DND-41 (cell line): ENCODE data around the gene COL15A1.

Source experiments
- ATAC-seq: fragments of 200-7000 bp; cut with Tn5 transposase; 3 replicates; pipeline ENCODE4 v1.9.1; 2021; ENCODE audit warnings: low read depth; ENCODE audit not compliant: insufficient read depth
- DNase-seq: peaks from one replicate; pipeline ENCODE4 v3.0.0-alpha.2; 2020
- H2AFZ ChIP-seq: 2 replicates; pipeline ENCODE4 v1.6.0; 2012; ENCODE audit warnings: low read depth, low read length
- H3K27ac ChIP-seq: 2 replicates; pipeline ENCODE4 v1.5.1; 2012; ENCODE audit warnings: low read length, inconsistent platforms
- H3K27me3 ChIP-seq: fragments of 200-600 bp; sonication (generic); 2 replicates; pipeline ENCODE4 v1.6.0; 2012; ENCODE audit warnings: low read length, mild to moderate bottlenecking, inconsistent platforms; ENCODE audit not compliant: insufficient read depth, poor library complexity
- H3K36me3 ChIP-seq: 2 replicates; pipeline ENCODE4 v1.5.1; 2012; ENCODE audit warnings: low read length, inconsistent platforms; ENCODE audit not compliant: insufficient read depth
- H3K4me1 ChIP-seq: 2 replicates; pipeline ENCODE4 v1.5.1; 2012; ENCODE audit warnings: mild to moderate bottlenecking, low read length; ENCODE audit not compliant: insufficient read depth
- H3K4me2 ChIP-seq: 2 replicates; pipeline ENCODE4 v1.6.0; 2012; ENCODE audit warnings: mild to moderate bottlenecking, moderate library complexity, low read length, inconsistent platforms; ENCODE audit not compliant: insufficient read depth
- H3K4me3 ChIP-seq, 2 experiments: fragments of 200-600 bp in 1 of 2; shearing (Covaris generic) in 1 of 2; 2 replicates each; pipeline ENCODE4 v1.5.1; 2012 to 2016; ENCODE audit warnings: inconsistent platforms in 2 of 2, low read length in 2 of 2, mild to moderate bottlenecking in 2 of 2, low read depth in 1 of 2, moderate library complexity in 1 of 2
- H3K79me2 ChIP-seq: 2 replicates; pipeline ENCODE4 v1.6.0; 2012; ENCODE audit warnings: low read length, inconsistent platforms; ENCODE audit not compliant: insufficient read depth
- H3K9ac ChIP-seq: 2 replicates; pipeline ENCODE4 v1.6.0; 2012; ENCODE audit warnings: low read depth, mild to moderate bottlenecking, inconsistent platforms, low read length, moderate library complexity
- H3K9me3 ChIP-seq: 2 replicates; pipeline ENCODE4 v1.5.1; 2012; ENCODE audit warnings: low read length, moderate library complexity, mild to moderate bottlenecking, inconsistent platforms; ENCODE audit not compliant: insufficient read depth, severe bottlenecking
- H4K20me1 ChIP-seq: 2 replicates; pipeline ENCODE4 v1.6.0; 2012; ENCODE audit warnings: low read length; ENCODE audit not compliant: insufficient read depth
- CTCF ChIP-seq: IDR thresholded peaks from 2 replicates; pipeline ENCODE4 v1.5.1; 2012; ENCODE audit warnings: borderline replicate concordance, low read length, moderate library complexity, mild to moderate bottlenecking; ENCODE audit not compliant: poor library complexity, severe bottlenecking; ENCODE audit errors: extremely low read depth
- EZH2 ChIP-seq: IDR thresholded peaks from 3 replicates; pipeline ENCODE4 v1.6.1; 2012; ENCODE audit warnings: borderline replicate concordance, low read depth, mild to moderate bottlenecking, moderate library complexity, low read length, inconsistent platforms; ENCODE audit not compliant: severe bottlenecking

COL15A1 gene

GRCh38 chr9:99004717-99005460, 61.2 kb downstream of the COL15A1 start:
- no peaks in the 10 kb centered on the region for H3K79me2 ChIP-seq
- peaks cover under 1% of the 10 kb centered on the region for H3K9me3 ChIP-seq
- H3K9ac ChIP-seq, result no peak overlapping the region
- no peak for TF ChIP-seq CTCF
- TF ChIP-seq EZH2, result no peak
- no peaks in the 10 kb centered on the region for H3K27me3 ChIP-seq
- H3K4me1 ChIP-seq, result no peaks in the 10 kb centered on the region
- H3K4me3 ChIP-seq, result no peak overlapping the region
- ATAC-seq, result peak; percentile 48; the same call in 2 of the 3 replicates
- DNase-seq, result no peak
- no peaks in the 10 kb centered on the region for H4K20me1 ChIP-seq
- no peak overlapping the region for H3K4me2 ChIP-seq
- H3K36me3 ChIP-seq, result no peaks in the 10 kb centered on the region
- H3K27ac ChIP-seq, result no peak overlapping the region
- H2AFZ ChIP-seq, result no peak overlapping the region

GRCh38 chr9:99005651-99006050, 61.9 kb downstream of the COL15A1 start:
- ATAC-seq (no peak), DNase-seq (no peak)
- Histone ChIP-seq H3K27ac (no peak overlapping the region), H3K9me3 (peaks cover 8% of the 10 kb centered on the region), H3K27me3 (no peaks in the 10 kb centered on the region), H3K4me2 (no peak overlapping the region), H2AFZ (no peak overlapping the region), H3K4me3 (no peak overlapping the region), H4K20me1 (no peaks in the 10 kb centered on the region), H3K9ac (no peak overlapping the region), H3K79me2 (no peaks in the 10 kb centered on the region), H3K4me1 (no peaks in the 10 kb centered on the region), H3K36me3 (no peaks in the 10 kb centered on the region)
- TF ChIP-seq EZH2 (no peak), CTCF (no peak)

- no peaks in the 10 kb centered on the region for H3K27me3 ChIP-seq
- no peaks in the 10 kb centered on the region for H3K4me1 ChIP-seq
- H3K36me3 ChIP-seq, result no peaks in the 10 kb centered on the region
- ATAC-seq (no peak), DNase-seq (no peak)
- H4K20me1 ChIP-seq, result no peaks in the 10 kb centered on the region
- no peak overlapping the region for H2AFZ ChIP-seq
- no peak overlapping the region for H3K27ac ChIP-seq
- TF ChIP-seq CTCF (no peak), EZH2 (no peak)
- no peak overlapping the region for H3K9ac ChIP-seq
- no peak overlapping the region for H3K4me2 ChIP-seq
- peaks cover 14% of the 10 kb centered on the region for H3K9me3 ChIP-seq
- H3K79me2 ChIP-seq, result no peaks in the 10 kb centered on the region
- no peak overlapping the region for H3K4me3 ChIP-seq
These were observed 62.8 kb downstream of the COL15A1 start for GRCh38 chr9:99006511-99006910.

- no peak overlapping the region for H2AFZ ChIP-seq
- H3K4me2 ChIP-seq, result no peak overlapping the region
- no peaks in the 10 kb centered on the region for H4K20me1 ChIP-seq
- no peaks in the 10 kb centered on the region for H3K4me1 ChIP-seq
- DNase-seq (no peak), ATAC-seq (no peak)
- TF ChIP-seq CTCF, result no peak
- no peak for TF ChIP-seq EZH2
- no peaks in the 10 kb centered on the region for H3K27me3 ChIP-seq
- peaks cover 14% of the 10 kb centered on the region for H3K9me3 ChIP-seq
- H3K27ac ChIP-seq, result no peak overlapping the region
- no peak overlapping the region for H3K9ac ChIP-seq
- no peak overlapping the region for H3K4me3 ChIP-seq
- no peaks in the 10 kb centered on the region for H3K79me2 ChIP-seq
- no peaks in the 10 kb centered on the region for H3K36me3 ChIP-seq
These were observed 63.3 kb downstream of the COL15A1 start for GRCh38 chr9:99006979-99007378.
